Stimulated activated CD8-positive, alpha-beta memory T cell treated with anti-CD3 and anti-CD28 coated beads, Interleukin-15, amount 100 ng/mL, for 48 hours (primary cell): ENCODE results near the gene KDELR3.

Source experiments
- DNase-seq, 2 donors: peaks; one replicate each; pipeline ENCODE4 v3.0.0-alpha.2; 2020; ENCODE audit warnings: low read depth in 2 of 2

KDELR3 gene

DNA sequence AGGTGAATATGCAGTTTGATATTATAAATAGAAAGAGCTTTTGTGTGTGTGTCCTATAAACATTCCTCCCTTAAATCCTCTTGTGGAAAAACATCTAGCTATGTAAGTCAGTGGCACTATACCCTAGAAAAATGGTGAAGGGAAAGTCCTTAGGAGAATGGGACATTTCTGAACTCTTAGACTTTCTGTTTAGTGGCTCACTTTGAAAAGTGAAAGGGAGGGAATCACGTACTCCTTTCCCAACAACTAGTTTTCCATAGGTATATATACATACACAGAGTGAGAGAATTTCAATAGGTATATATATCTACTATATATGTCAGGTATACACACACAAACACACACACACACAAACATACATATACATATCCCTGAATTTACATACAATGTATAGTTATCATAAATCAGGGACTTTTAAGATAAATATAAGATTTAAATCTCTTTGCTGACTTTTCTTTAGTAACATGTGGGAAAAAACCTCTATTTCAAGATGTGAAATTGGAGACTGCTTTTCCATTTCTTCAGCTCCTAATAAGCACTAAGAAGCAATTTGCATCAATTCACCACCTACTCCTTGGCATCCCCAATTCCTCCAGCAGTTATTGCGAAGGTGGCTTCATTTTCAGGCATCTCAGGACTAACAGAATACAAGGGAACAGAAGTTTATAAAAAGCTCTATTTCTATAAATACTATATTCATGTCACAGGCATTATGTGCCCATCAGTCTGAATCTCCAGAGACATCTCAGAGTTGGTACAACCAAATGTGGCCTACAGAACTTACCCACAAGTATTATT is 51.8 kb downstream of the KDELR3 start:
- no peak for DNase-seq

DNA sequence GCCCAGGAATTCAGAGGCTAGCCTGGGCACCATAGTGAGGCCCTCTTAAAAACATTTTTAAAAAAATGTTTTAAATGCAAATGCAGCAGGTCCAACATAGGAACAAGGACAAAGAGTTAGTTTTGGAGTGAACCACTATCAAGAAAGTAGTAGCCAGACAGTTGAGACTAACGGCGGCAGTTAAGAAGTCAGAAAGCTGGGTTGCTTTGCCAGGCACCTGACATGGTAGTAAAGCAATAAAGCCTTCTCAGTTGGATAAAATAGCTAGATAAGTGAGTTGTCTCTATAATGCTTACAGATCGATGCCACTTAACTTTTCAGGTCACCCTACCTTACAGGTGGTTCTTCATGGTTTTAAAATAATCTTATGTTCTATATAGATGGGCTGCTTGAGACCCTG is 55.1 kb downstream of the KDELR3 start:
- no peak for DNase-seq

DNA sequence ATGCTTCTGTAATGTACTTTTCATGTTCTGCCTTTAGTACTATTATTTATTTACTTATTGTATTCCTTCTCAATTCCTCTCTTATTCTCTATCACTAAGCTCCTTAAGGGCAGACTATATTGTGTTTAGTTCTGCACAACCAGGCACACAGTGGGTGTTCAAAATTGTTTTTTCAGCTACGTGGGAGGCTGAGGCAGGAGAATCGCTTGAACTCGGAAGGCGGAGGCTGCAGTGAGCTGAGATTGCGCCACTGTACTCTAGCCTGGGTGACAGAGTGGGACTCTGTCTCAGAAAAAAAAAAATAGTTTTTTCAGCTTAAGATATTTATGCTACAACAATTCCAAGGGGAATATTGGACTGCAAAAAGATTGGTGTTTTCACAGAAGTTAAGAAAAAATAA is 55.6 kb downstream of the KDELR3 start:
- DNase-seq, result no peak

DNA sequence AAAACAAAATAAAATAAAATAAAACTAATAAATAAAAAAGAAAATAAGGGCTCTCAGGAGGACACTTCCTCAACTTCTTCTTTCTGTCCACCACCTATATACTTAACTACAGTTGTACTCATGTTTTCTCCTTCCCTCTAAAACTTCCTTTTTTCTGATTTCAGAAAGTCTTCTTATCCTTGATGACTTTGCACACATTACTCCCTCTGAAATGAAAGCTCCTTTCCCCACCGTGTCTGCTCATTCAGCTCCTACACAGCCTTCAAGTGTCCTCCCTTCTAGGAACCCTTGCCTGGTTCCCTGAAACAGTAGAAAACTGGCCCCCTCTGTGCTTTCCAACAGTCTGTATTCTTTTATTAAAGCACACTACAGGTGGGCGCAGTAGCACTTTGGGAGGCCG is 56.5 kb downstream of the KDELR3 start:
- DNase-seq, result no peak

DNA sequence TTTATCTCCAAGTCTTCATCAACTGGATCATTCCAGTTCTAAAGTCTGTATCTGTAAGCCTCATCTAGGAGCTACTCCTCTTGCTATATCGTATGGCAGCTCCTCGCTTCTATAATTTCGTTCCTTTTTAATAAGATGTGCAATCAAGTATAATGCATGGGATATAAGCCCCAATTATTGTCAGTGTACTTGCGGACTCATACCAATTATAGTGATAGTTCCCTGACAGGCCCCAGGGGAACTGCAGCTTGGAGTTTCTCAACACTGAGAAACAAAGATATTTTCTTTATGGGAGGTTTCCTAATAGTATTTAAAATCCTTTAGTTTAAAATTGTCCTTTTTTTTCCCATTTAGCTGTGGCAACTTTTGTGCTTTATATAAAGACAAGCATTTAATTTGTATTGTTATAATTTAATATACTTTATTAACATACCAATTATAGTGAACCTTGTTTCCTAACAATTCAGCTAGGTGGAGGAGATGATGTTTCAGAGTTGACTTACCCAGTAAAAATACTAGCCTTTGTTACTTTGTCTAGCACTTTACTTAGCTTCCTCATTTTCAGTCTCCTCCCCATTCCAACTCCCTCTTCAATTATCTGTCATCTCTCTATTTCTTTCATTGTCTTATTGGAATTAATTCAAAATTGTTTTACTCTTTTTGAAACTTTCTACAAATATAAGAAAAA is 63.5 kb downstream of the KDELR3 start:
- DNase-seq, result no peak
